ENCODE results near the gene RPS6KA3.
A peak's percentile ranks its signal among the peaks of the same experiment; 100 is the strongest.

RPS6KA3 gene

GRCh38 chrX:20240201-20240600 lies 26.5 kb downstream of the RPS6KA3 start (continued):
- no peak for TF ChIP-seq ZNF565 (CRISPR knock-in tag; conservative IDR thresholded peaks at IDR 0.05; ENCODE audit: low read depth)
- no peak for TF ChIP-seq ZNF70 (CRISPR knock-in tag; IDR thresholded peaks at IDR 0.05)
- TF ChIP-seq RARB (CRISPR knock-in tag; IDR thresholded peaks at IDR 0.05): no peak
- TF ChIP-seq GLIS3 (CRISPR knock-in tag; IDR thresholded peaks at IDR 0.05): no peak
- no peak for TF ChIP-seq CSRNP3 (CRISPR knock-in tag; IDR thresholded peaks at IDR 0.05)
- TF ChIP-seq OSR1 (CRISPR knock-in tag; IDR thresholded peaks at IDR 0.05): no peak

- no peak for ATAC-seq
- TF ChIP-seq ZFP30 (CRISPR knock-in tag; IDR thresholded peaks at IDR 0.05): no peak
- TF ChIP-seq GLIS3 (CRISPR knock-in tag; IDR thresholded peaks at IDR 0.05): no peak
Observed at GRCh38 chrX:20237864-20238263, 28.8 kb downstream of the RPS6KA3 start.

GRCh38 chrX:20235755-20236154 lies 31.0 kb downstream of the RPS6KA3 start:
- ATAC-seq: no peak
- TF ChIP-seq GLIS3 (CRISPR knock-in tag; IDR thresholded peaks at IDR 0.05): no peak
- peak; percentile 96 for TF ChIP-seq ZNF8 (CRISPR knock-in tag; IDR thresholded peaks at IDR 0.05)

GRCh38 chrX:20233336-20233735 lies 33.4 kb downstream of the RPS6KA3 start:
- TF ChIP-seq ARNTL (CRISPR knock-in tag; IDR thresholded peaks at IDR 0.05; ENCODE audit: borderline replicate concordance, low read depth): no peak
- TF ChIP-seq BACH2 (CRISPR knock-in tag; IDR thresholded peaks at IDR 0.05; ENCODE audit: borderline replicate concordance): no peak
- TF ChIP-seq ZNF8 (CRISPR knock-in tag; IDR thresholded peaks at IDR 0.05): no peak
- ATAC-seq: no peak

GRCh38 chrX:20231598-20231997 lies 35.1 kb downstream of the RPS6KA3 start:
- TF ChIP-seq BACH2 (CRISPR knock-in tag; IDR thresholded peaks at IDR 0.05; ENCODE audit: borderline replicate concordance): no peak
- TF ChIP-seq TCF4 (CRISPR knock-in tag; IDR thresholded peaks at IDR 0.05; ENCODE audit: borderline replicate concordance): no peak
- TF ChIP-seq TSHZ2 (CRISPR knock-in tag; IDR thresholded peaks at IDR 0.05): no peak
- TF ChIP-seq ARNTL (CRISPR knock-in tag; IDR thresholded peaks at IDR 0.05; ENCODE audit: borderline replicate concordance, low read depth): no peak
- no peak for TF ChIP-seq PATZ1 (CRISPR knock-in tag; IDR thresholded peaks at IDR 0.05; ENCODE audit: borderline replicate concordance)
- no peak for ATAC-seq

- TF ChIP-seq ZFP30 (CRISPR knock-in tag; IDR thresholded peaks at IDR 0.05) (no peak), RARB (CRISPR knock-in tag; IDR thresholded peaks at IDR 0.05) (no peak), ESRRG (CRISPR knock-in tag; IDR thresholded peaks at IDR 0.05) (no peak)
Observed at GRCh38 chrX:20230406-20230805, 36.3 kb downstream of the RPS6KA3 start.

GRCh38 chrX:20229155-20229554 lies 37.6 kb downstream of the RPS6KA3 start:
- TF ChIP-seq ESRRG (CRISPR knock-in tag; IDR thresholded peaks at IDR 0.05): no peak
- no peak for TF ChIP-seq PATZ1 (CRISPR knock-in tag; IDR thresholded peaks at IDR 0.05; ENCODE audit: borderline replicate concordance)
- no peak for TF ChIP-seq OSR1 (CRISPR knock-in tag; IDR thresholded peaks at IDR 0.05)
- TF ChIP-seq RARB (CRISPR knock-in tag; IDR thresholded peaks at IDR 0.05): no peak
- no peak for TF ChIP-seq GLIS3 (CRISPR knock-in tag; IDR thresholded peaks at IDR 0.05)
- no peak for TF ChIP-seq CREB5 (CRISPR knock-in tag; IDR thresholded peaks at IDR 0.05; ENCODE audit: low read depth)
- no peak for TF ChIP-seq ZC3H10 (CRISPR knock-in tag; IDR thresholded peaks at IDR 0.05)
- TF ChIP-seq PPARA (CRISPR knock-in tag; IDR thresholded peaks at IDR 0.05; ENCODE audit: borderline replicate concordance): no peak
- no peak for TF ChIP-seq ZNF8 (CRISPR knock-in tag; IDR thresholded peaks at IDR 0.05)
- ATAC-seq: no peak

More at GRCh38 chrX:20230406-20230805, 36.3 kb downstream of the RPS6KA3 start:
- ATAC-seq: no peak
